T-helper 1 cell (primary cell): ENCODE data around the gene TSPAN11.
"Not testable (repeated sequence)": the region's sequence is repeated elsewhere in the genome, so short reads cannot be mapped to it uniquely, and the experiment has no call there.

Source experiments
- DNase-seq, 5 donors: peaks; one replicate each; pipeline ENCODE4 v3.0.0-alpha.2; 2012 to 2020

Gene TSPAN11

DNA sequence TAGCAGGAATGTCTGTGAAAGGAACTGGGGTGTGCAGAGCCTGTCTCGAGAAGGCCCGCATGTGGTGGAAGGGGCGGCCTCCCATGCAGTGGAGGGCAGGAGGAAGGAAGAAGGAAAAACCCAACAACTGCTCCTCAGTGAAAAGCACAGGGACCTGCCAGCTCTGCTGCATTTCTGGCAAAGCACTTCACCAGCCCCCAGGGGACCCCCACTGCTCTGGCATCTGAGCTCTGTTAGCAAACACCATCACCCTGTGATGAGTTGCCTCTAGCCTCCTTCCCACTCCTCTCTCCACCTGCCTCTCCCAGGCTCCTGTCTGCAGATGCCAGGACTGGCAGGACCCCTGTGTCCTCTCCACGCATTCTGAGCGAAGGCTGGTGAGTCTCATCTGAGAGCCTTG is 78.1 kb downstream of the TSPAN11 start:
- no peak for DNase-seq

DNA sequence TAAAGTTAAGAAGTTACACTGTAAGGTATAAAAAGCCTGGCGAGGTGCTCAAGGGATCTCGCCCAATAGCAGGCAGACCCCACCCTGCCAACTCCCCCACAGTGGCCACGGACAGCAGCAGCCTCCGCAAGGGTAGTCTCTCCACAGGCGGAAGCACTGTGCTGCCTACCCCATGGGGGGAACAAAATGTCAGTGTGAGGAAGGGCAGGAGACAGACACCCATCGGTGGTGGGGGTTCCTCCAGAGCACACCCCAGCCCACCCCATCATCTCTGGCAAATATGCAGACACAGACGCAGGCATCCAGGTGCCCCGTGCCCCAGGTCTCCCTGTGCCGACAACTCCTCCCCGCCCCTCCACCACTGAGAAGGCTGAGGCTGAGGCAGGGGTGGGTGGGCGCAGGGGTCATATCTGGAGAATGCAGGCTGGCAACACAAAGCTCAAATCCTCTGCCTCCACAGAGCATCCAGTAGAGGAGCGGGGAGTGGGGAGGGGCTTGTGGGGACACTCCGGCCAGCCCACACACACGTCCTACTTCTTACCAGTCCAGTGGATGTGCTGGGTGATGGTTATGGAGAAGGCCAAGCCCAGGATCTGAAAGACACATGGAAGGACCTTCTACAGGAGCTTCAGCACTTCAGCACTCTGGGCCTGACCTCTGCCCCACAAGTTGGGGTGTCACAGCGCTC is 78.9 kb downstream of the TSPAN11 start:
- DNase-seq: no peak

DNA sequence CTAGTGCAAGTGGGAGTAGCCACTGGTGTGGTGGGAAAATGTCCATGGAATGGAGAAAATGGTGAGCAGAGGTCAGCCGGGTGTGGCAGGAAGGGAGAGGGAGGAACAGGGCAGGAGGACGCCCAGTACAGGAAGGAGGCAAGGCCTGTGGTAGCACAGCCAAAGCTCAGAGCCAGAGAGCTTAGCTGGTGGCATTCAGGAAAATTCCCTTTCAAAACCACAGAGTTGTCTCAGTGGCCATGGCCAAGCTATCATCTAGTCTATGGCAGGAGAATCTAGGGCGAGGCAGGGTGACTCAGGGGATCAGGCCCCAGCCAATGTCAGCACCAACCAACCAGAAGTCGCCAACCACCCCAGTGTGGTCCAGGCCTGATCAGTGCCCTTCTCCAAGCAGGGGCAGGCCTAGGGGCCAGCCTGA is 79.4 kb downstream of the TSPAN11 start:
- DNase-seq: no peak

DNA sequence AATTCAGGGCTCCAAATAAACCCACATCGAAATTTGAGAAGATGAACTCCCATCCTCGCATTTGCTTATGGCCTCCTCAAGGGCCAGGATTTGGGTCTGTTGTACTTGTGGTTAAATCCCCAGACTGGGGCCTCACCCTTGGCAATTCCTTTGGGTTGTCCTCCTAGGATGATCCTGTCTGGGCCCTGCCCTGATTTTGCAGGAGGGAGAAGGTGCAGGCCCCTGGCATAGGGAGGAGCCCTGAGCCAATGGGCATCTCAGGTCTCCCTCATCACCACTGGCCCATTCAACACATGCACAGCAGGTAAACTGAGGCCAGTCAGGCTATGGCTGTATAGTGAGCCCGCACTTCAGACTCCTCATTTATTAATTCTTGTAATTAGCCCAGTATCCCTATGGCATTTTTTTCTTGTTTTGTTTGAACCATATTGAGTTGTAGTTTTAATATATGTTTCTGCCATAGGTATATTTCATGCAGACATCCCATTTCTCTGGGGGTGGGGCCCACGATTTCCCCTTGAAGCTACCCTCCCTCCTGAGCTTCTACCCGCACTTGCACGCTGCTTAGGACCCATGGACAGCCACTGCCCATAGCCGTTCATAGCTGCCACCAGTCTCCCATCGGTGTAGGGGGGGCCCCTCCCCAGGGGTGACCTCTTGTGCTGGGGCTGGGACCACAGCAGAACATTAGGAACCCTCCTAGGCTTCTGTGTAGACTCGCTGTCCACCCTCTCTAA is 80.0 kb downstream of the TSPAN11 start:
- DNase-seq: no peak

DNA sequence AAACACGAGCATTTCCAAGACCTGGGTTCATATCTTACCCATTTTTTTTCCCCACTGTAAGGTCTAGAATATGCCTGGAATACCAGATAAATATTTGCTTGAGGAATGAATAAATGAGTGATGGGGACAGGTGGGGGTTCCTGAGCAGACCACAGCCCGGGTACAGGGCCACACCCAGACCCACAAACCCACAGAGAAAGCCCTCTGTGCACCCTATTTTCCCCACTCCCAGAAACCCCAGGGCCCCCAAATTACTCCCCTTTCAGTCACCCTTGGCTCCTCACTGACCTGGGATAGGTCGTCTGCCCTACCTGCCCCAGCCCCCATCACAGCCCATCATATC is 80.6 kb downstream of the TSPAN11 start:
- DNase-seq: no peak

DNA sequence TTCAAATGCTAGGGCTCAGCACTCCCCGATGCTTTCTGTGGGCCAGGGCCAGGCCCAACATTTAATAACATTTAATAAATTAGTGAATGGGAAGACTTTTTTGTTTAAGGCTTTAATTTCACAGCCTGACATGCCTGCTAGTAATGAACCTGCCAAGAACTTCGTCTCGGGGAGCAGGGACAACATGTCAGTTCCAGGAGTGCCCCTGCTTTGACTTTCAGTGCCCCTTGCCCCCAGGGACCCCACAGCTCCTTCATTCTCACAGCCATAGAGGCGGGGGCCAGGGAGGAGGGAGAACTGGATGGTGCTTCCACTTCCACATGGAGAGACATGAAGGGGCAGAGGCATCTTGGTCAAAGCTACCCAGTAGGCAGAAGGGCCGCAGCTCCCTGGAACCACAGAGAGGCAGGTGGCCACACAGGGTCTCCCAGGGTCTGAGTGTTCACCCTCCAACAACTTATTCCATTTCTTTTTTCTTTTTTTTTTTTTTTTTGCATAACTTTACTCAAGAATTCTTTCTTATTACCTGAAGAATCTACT is 81.2 kb downstream of the TSPAN11 start:
- DNase-seq: no peak

DNA sequence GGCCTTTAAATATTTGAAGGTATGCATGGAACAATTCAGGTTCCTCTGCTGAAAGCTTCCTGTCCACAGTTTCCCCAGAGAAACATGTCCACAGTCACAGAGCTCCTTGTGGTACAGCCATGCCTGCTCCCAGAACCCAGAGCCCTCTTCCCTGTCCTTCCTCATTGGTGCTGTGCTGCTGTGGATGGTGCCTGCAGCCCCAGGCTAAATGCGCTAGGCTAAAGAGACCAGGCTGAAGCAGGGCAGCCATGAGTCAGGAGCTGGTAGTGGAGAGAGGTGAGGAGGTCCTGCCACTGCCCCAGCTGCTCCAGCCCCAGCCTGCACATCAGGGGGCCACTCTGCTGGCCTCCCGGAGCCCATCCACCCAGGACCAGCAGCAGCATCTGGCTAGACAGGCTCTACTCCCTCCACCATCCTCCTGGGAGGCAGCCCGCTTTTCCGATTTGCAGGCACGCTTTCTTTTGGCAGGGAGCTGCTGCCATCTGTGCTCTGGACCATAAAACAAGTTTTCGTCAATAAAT is 81.8 kb downstream of the TSPAN11 start:
- no peak for DNase-seq

DNA sequence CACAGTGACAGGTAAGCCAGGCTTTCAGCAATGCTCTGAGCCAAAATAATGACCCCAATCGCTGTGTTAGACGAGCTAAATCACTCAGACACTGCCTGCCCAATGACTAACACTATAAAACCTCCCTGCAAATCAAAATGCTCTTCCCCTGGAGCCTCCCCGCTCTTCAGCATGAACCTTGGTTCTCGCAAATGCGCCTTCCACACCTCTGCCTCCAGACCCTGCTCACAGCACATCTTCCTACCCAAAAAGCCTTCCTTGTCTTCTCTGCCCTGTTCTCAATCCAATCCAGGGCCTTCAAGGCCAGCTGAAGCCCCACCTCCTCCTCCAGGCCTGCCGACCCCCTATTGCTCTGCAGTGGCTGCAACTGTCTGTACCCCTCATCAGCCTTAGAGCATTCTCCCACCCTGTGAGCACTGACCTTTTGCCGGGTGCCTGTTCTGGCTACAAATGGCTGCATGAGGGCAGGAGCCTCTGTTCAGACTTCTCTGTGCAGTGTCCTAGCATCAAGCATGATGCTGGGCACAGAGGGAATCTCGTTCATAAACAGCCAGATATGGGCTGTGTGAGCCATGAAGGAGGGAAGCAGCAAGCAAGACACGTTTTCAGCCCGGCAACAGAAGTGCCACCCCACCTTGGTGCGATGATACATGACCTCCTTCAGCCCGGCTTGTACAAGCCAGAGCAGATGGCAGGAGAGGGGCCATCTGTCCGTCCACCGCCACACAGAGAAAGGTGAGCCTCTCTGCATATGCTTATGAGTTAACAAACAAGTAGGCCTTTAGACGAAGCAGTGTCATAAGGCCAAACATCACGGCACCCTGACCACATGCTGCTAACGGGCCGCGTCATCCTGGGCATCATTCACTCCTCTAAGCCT is 82.7 kb downstream of the TSPAN11 start:
- no peak for DNase-seq

DNA sequence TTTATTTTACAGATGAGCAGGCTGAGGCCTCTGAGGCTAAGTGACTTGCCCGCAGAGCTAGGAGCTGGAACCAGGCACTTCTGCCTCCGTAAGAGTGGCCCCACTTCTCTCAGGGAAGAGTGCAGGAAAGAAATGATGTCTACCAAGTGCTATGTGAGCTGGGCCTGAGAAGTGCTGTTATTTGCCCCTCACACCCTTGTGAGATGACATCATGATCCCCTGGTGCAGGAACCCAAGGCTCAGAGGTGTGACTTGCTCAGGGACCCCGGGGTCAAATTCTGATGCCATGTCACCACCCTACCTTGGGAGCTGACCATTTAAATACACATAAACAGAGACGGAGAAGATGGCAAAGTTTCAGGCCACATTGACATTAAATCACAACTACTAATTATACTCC is 83.4 kb downstream of the TSPAN11 start:
- DNase-seq: no peak

DNA sequence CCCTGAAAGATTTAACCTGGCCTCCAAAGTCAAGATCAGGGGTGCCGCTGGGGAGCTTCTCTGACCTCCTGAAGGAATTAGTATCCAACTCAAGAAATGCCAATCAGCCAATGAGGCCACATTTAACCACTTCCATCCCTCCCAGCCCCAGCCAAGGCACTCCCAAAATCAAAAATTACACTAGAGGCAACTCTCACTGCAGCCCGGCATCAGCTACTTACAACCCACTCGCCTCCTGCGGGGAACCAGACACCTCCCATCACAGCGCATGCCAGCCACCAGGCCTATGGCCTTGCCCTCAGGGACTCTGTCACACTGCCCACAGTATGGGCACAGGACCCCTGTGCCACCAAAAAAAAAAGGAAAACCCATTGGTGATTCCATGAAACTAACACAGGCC is 84.8 kb downstream of the TSPAN11 start:
- DNase-seq: no peak

DNA sequence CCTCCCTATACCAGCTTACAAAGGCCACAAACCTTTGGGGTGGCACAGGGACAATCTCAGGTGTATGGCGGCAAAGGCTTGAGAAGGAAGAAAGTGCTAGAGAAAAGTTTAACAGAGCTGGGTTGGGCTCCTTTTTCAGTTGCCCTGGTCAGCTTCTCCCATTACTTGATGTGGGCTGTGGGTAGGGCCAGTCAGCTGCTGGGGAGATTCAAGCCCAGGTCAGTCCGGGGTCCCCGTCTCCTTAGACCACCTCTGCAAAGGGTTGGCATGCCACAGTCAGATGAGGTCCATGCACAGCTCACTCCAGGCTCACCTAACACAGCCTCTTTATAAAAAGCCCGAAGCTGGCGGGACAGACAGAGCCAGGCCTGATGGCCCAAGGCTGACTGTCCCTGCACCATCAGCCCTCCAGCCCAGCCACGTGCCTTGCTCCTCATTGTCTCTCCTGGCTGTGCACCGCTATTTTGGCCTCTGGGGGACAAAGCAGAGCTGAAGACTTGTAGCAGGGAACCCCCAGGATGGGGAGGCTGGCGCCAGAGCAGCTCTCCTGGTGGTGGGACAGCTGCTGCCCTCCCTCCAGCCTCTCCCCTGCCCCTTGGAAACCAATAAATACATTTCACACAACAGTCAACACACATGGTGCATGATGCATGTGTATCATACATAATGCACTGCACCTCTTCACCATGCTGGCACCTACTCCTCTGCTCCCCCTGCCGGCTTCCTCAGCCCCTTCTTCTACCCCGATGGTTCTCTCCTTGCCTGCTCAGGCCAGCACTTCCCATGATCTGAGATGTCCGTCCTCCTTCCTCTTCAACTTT is 85.4 kb downstream of the TSPAN11 start:
- DNase-seq: no peak

DNA sequence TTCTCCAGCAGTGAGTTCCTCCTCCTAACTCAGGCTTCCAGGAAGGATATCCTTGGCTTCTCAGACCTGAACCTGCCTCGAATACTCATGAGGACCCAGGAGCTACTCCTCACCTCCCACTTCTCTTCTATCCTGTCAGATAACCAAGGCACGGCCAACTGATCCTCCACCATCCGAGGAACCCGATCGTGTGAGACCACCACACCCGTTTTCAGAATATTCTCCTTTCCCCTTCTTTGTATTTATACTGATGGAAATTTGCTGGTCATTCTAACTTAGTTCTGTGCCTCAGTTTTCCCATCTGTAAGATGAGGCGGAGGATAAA is 86.0 kb downstream of the TSPAN11 start:
- DNase-seq: not testable (repeated sequence)

DNA sequence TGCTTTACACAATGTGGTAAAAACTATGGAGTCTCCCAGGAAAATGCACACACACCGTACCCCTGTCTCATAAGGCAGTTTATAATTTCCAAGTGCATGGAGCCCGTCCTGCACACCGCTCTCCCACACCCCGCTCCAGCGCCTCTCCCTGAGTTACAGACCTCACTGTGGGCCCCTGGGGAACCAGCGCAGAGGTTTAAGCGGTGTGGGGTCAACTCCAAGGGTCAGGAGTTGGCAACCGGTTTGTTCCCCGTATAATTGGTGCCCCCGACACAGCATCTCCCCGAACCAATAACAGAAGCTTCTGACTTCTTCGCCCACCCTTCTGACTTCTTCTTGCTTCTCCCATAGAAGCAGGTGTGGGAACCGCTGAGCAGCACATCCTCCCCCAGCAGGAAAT is 88.7 kb downstream of the TSPAN11 start:
- no peak for DNase-seq

DNA sequence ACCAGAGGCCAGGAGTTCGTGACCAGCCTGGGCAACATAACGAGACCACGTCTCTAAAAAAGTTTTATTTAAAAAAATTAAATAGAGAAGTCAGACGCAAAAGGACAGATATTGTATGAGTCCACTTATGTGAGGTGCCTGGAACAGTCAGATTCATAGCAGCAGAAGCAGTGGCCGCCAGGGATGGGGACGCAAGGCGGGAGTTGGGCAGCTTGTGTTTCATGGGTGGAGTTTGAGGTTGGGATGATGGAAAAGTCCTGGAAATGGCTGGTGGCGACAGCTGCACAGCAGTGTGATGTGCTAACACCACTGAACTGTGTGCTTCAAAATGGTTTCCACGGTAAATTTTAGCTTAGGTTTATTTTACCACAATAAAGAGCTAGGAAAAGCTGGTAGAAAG is 89.5 kb downstream of the TSPAN11 start:
- no peak for DNase-seq

DNA sequence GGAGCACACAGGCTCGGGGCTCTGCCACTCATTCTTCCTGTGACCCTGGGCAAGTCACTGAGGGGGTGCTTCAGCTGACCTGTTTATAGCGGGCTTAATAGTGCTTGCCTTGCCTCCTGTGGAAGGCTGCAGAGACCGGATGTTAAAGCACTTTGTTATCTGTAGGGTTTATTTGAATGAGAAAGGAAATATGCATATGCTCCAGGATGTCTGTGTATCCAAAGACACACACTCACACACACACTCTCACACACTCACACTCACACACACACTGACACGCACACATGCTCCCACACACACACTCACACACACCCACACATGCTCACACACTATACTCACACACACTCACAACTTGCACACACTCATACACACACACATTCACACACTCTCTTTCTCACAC is 91.0 kb downstream of the TSPAN11 start:
- no peak for DNase-seq

DNA sequence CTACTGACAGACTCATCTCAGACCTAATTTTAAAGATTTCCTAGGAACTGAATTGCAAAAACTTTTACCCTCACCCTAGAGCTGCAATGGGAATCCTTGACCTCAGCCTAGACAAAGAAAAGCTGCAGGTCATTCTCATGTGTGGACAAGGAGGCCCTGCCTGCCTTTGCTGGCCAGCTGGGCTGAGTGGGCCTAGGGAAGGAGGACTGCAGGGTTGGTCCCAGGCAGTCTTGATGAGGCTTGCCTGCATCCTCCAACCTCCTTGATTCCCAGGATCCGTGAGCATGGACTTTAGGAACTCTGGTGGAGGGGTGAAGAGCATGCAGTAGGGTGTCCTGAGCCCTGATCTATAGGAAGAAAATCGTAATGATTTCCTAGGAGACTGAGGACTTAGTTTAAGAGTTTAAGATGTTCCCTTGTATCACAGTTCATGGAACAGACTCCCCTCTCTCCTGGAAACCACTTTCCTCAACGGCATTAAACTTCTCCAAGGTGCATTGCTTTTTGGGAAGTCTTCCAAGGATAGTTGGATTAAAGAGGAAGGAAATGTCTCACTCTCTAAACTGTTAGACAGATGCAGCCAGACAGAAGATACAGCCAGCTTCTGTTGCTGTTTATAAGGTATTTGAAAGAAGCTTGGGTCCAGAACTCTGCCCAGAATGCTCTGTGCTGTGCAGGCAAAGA is 91.7 kb downstream of the TSPAN11 start:
- no peak for DNase-seq

DNA sequence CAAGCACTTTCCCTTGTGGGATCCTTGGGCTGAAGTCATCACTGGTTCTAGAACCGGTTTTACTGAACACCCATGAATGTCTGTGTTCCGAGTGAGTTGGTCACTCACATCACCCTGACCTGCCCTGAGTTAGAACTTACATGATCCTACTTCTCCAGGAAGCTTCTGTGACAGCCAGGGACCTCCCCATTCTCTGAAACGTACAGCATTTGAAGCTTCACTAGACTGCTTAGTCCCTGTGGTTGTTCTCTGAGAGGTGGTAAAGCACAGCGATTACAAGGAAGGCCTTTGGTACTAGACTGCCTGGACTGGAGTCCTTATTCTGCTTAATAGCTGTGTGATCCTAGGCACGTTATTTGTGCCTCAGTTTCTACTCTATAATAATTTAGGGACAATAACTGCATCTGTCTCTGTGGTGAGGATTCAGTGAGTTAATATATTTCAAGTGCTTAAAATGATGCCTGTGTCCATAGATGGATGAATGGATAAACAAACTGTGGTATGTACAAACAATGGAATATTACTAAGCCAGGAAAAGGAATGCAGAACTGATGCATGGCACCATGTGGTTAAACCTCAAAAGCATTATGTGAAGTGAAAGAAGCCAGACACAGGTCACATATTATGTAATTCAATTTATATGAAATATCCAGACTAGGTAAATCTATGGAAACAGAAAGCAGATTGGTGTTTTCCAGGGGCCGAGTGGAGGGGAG is 92.4 kb downstream of the TSPAN11 start:
- DNase-seq: no peak

DNA sequence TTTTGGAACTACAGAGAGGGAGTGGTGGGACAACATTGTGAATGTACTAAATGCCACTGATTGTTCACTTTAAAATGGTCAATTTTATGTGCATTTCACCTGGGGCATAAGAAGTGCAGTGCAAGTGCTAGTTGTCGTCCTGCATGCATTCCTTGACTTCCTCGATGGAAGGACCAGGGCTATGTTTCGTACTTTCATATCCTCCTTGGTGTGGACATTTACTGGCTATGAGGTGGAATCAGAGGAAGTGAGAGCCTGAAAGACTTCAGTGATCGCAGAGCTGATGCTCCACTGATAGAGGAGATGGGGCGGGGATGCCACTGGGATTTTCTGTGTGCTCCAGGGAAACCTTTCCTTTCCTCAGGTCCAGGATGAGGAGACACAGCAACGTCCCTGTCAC is 93.0 kb downstream of the TSPAN11 start:
- no peak for DNase-seq

DNA sequence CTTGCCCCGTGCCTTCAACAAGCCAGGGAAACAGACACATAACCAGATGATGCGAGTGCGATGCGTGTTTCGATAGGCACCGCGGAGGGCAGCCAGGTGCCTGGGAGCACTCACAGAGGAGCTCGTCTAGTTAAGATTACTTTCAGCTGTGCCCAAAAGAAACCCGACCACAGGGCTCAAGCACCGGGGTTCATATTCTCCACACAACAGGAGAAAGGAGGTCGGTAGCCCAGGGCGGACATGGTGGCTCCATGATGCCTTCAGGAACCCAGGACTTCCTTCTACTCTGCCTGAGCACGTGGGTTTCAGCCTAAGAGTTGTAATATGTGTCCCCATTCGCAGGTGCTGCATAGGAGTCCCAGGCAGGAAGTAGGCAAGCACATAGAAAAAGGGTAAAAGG is 93.4 kb downstream of the TSPAN11 start:
- no peak for DNase-seq

DNA sequence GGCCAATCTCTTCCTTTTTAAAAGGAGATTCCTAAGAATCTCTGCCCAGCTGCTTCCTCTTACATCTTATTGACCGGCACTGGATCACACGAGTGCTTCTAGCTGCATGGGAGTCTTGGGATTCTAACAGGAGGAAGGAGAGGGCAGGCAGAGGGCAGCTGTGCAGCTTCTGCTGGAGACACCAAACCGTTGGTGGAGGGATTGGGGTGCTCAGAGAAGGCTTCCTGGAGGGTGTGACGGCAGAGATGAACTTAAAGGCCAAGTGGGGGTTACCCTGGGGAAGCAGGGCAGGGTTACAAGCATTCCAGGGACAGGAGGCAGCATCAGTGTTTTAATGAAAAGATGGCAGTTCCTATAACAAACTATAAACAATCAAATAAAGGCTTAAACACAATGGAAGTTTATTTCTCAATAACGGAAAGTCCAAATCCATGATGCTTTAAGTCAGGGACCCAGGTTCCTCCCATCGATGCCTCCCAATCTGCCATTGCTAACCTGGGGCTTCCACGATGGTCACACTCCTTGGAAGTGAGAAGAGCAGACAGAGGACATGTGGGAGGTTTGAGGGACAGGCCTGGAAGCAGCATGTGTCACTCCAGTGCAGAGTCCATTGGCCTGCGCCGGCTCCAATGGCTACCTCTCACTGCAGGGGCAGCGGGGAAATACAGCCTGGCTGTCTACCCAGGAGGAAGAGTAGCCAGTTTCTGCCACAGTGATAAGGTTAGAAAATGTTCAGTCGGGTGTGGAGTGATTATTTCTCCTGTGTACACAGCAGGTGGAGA is 94.0 kb downstream of the TSPAN11 start:
- DNase-seq: no peak
